Astrocyte of the spinal cord (primary cell): ENCODE measurements around the gene TFDP2.
"Not testable (repeated sequence)": the region's sequence is repeated elsewhere in the genome, so short reads cannot be mapped to it uniquely, and the experiment has no call there.

ENCODE experiments used
- DNase-seq: peaks from one replicate; pipeline ENCODE4 v3.0.0; 2011; ENCODE audit warnings: low read depth, low spot score
- H3K4me3 ChIP-seq: 2 replicates; pipeline ENCODE4 v1.5.1; 2011; ENCODE audit warnings: low read depth, mild to moderate bottlenecking, low read length, moderate library complexity
- CTCF ChIP-seq: IDR thresholded peaks from 2 replicates; pipeline ENCODE4 v1.5.1; 2012; ENCODE audit warnings: low read depth, mild to moderate bottlenecking, low read length, inconsistent platforms
- in situ Hi-C: cut with HindIII; loops from 2 replicates; pipeline ENCODE4 v1.10.0; 2017; ENCODE audit warnings: low sequenced_read_pairs

TFDP2 gene

DNA sequence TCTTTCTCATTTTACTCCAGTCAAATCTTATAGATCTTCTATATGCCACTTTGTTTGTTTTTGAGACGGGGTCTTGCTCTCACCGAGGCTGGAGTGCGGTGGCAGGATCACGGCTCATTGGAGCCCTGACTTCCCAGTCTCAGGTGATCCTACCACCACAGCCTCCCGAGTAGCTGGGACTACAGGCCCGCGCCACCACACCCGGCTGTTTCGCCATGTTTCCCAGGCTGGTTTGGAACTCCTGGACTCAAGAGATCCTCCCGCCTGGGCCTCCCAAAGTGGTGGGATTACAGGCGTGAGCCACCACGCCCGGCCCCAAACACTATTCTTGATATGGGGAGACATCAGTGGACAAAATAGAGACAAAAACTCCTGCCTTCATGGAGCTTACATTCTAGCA lies 927 bp upstream of the TFDP2 start:
- TF ChIP-seq CTCF = no peak
- in situ Hi-C loops = no loop called here
- DNase-seq = no peak

DNA sequence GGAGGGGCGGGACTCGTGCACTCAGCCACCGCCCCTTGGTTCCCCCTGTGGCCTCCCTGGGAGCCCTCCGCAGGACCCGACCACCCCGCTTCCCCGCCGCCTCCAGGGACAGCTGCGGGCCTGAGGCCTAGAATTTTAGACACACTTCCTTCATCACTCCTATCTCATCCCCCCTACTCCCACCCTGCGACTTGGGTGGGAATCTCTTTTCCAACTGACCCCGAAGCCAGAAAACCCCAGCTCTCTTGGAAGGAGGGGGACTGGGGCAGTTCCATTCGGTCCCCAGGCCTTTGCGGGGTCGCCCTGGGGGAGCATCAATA lies 289 bp upstream of the TFDP2 start:
- TF ChIP-seq CTCF = no peak
- in situ Hi-C loops = no loop called here
- DNase-seq = no peak
- peak overlapping the region; percentile 61 for H3K4me3 ChIP-seq

More for the DNA sequence above, 927 bp upstream of the TFDP2 start:
- H3K4me3 ChIP-seq = no peak overlapping the region

DNA sequence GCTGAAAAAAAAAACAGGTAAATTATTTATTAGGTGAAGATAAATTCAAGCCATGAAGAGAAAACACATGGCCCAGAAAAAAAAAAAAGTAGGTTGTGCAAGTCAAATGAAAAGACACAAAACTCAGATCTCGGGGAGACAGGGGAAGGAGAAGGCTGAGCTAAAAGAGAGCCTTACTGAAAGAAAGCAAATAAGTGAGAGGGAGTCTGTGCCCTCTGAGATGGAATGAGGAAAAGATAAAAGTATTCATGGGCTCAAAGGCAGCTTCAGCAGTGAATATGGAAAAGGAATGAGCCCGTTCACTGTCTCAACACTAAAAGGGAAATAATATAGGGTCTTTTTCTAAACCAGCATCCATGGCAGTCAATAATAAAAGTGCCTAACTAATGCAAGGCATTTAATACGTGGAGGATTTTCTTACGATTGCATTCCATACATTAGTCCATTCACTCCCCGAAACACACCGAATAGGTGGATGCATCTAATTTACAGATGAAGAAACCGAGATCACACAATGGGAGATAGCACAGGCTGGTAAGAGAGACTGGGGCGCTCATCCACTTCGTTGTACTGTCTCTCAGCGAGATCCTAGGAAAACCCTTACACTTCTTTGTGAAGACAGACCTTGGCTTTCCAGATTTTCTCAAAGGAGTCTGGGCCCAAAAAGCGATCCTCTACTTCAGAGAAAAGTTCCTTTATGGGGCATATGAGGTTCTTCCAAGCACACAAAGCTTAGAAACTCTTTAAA lies 1.1 kb downstream of the TFDP2 start:
- no peak for TF ChIP-seq CTCF
- in situ Hi-C loops = no loop called here
- no peak for DNase-seq
- H3K4me3 ChIP-seq = peak overlapping the region; percentile 61

- H3K4me3 ChIP-seq, in situ Hi-C loops, DNase-seq: not testable (repeated sequence)
Measured at GRCh38 chr3:142144587-142144986, 4.8 kb downstream of the TFDP2 start.

GRCh38 chr3:142140608-142141285 lies 8.6 kb downstream of the TFDP2 start:
- H3K4me3 ChIP-seq, DNase-seq, in situ Hi-C loops: not testable (repeated sequence)

DNA sequence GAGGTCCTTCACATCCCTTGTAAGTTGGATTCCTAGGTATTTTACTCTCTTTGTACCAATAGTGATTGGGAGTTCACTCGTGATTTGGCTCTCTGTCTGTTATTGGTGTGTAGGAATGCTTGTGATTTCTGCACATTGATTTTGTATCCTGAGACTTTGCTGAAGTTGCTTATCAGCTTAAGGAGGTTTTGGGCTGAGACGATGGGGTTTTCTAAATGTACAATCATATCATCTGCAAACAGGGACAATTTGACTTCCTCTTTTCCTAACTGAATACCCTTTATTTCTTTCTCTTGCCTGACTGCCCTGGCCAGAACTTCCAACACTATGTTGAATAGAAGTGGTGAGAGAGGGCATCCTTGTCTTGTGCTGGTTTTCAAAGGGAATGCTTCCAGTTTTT lies 12.3 kb downstream of the TFDP2 start:
- H3K4me3 ChIP-seq, in situ Hi-C loops, DNase-seq: not testable (repeated sequence)

GRCh38 chr3:142134799-142135325 lies 14.5 kb downstream of the TFDP2 start:
- in situ Hi-C loops = no loop called here
- no peak for TF ChIP-seq CTCF
- H3K4me3 ChIP-seq = no peak overlapping the region
- DNase-seq = no peak

- peak; percentile 12 for TF ChIP-seq CTCF
- no peak for DNase-seq
- no peak overlapping the region for H3K4me3 ChIP-seq
- in situ Hi-C loops = no loop called here
Measured at GRCh38 chr3:142129516-142130171, 19.7 kb downstream of the TFDP2 start.
